Fibroblast of skin of left biceps (primary cell): Measurements from ENCODE around the gene OSBPL3.

ENCODE experiments used
- DNase-seq, 2 experiments: peaks; one replicate each; pipeline ENCODE4 v3.0.0-alpha.2; 2013; ENCODE audit warnings: low read depth in 2 of 2

The OSBPL3 gene

DNA sequence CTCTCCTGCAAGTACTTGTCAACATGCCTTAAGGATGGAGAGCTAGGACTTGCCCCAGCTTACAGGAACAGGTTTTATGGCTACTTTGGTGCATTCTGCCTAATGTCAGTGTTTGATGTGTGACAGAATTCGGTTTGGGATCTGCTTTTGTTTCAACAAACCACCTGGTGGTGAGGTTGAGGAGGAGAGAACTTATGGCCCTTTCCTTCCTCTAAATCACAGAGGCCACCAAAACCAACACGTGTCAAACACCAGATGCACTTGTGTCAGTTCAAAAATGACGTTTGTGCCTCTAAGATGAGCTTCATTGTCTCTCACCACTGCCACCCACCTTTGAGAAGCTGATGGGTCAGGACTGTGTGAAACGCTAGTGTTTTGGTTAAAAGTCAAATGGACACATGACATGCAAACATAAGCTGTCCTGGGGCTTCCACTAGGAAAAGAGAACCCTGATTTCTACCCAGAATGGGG, 83.9 kb downstream of the OSBPL3 start:
- no peak for DNase-seq

DNA sequence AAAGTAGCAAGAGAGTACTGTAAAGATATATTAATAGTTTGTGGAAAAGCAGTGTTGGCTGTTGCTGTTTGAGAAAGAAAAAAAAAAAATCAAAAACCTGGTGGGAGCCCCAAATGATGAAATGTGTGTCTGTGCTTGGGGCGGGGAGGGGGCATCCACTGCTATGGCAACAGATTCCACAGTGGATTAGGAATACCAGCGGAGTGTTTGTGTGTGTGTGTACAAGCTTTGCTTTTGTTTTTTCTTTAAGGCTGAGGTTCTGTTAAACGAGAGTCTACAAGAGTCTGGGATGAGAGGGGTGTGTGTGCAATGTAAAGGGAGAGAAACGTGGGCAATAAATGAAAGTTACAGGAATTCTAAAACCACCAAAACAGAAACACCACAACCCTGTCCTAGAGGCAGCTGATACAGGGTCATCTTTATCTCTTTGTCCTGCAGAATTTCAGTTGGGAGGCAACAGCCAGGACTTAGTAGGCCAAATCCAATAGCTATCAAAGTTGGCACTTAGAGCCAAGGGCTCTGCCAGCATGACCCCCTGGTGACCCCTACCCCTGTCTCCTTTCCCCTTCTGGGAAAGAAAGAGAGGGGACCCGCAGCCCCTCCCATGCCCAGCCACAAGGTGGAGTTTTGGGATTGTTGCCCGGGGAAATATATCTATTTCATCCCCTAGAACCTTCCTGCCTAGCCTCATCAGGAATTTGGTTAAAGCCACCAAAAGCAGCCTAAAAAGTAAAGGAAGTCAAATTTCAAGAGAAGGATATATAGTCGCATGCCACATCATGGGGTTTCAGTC, 85.4 kb downstream of the OSBPL3 start:
- no peak for DNase-seq

DNA sequence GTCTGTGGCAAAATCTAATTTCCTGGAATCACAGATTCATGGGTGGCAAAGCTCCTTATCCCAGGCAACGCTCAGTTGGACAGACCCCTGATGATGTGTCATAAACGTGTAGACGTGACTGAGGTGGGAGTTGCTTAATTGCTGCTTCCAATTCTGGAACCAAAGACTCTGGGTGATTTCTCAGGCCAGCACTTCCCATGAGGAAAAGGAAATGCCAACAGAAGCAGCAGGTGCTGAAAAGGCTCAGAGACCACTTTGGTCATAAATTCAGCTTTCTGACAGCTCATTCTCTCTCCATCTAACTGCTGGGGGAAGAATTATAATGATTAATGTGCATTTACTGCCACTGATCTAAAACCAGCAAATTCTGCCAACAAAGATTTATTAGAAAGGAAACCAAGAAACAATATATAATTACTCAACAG, 88.7 kb downstream of the OSBPL3 start:
- DNase-seq, result no peak

DNA sequence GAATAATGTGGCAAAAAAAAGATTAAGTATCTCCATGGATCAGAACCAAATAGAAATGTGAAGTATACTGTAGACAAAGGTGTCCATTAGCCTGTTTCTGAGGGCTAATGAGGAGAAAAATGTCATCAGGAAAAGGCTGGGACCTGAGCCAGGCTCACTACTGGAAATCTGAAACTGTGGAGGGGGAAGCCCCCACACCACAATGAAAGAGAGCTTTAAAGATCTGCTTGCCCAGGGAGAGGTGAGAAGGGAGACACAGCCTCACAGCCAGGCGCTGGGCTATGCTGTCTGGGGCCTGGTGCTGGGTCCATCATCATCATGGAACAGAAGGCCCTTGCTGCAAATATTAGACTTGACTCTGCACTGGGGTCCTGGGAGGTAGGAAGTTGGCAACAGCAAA, 90.4 kb downstream of the OSBPL3 start:
- no peak for DNase-seq

DNA sequence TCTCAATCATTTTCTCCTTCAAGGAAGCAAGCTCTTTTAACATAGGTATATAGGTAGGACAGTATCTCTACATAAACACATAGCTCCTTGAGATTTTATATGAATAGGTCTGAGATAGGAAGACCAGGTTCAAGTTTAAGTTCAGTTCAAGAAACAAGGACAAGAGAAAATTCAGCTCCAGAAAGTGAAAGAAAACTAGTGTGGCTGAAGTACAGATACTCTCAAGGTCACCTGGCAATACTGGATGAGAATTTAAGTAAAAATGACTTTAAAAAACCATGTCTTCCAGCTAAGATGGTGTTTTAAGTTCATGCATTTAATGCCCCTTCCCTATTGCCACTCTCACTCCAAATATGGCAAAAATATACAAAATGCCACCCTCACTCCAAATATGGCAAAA, 91.3 kb downstream of the OSBPL3 start:
- DNase-seq, result no peak

DNA sequence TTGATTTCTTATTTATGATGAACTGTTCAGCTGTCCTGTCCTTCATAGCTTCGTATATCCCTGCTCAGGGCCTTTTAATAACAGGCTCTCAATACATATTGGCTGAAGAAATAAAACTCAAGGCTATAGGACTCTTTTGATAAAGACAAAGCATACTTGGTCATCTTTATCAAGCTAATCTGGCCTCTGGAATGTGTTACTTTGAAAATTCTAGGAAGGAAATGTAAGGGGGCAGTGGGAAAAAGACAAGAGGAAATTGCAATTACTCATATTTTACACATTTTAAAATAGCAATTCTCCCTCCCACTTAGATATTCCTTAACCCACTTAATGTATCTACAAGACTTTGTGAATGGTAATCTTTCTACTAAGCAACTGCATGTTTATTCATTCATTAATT, 94.3 kb downstream of the OSBPL3 start:
- DNase-seq, result no peak

DNA sequence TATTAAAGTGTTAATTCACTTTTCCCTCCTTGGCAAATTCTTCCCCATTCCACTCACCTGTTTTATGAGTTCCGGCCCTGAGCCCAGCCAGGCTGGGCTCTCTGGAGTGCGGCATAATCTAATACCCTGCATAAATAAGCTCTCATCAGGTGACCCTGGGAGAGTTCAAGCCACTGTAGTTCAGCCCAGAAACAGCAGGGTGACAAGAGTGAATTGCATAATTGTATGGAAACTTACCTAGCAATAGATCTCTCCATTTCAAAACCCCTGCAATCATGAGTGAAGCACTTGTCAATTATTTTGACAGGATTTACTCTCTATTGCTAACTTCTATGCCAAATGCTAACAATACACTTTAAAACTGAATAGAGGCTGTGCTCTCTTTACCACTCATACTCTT, 94.7 kb downstream of the OSBPL3 start:
- no peak for DNase-seq

DNA sequence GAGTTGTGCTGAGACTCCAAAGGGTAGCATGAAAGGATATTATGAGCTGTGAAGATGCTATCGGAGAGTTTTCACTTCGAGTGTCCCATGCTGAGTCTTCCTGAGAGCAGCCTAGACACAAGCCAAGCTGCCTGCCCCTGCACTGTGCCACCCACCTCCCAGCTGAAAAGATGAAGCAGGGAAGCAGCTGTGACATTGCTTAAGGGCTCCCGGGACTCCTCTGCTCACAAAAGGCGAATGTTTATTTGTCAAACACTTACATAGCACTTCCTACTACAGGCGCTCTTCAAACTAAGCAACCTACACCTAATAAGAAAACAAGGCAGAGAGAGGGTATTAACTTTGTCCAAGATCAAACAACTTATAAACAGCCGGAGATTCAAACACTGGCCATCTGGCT, 95.6 kb downstream of the OSBPL3 start:
- no peak for DNase-seq

DNA sequence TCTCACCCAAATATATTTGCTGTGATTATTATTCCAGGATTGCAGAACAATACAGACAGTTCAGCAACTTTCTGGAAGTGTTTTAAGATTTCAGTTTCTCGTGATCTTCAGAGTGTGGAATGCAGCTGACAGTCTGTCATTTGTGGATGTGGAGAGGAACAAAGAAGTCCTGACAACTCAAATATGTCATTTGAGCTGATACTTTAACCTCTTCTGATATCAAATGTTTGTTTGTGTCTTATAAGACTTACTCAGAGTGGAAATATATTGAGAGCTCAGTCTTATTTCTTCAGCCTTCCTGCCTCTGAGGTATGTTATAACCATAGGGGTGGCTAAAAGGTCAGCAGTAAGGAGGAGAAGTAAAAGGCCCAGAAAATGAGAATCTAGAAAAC, 96.4 kb downstream of the OSBPL3 start:
- DNase-seq, result no peak

DNA sequence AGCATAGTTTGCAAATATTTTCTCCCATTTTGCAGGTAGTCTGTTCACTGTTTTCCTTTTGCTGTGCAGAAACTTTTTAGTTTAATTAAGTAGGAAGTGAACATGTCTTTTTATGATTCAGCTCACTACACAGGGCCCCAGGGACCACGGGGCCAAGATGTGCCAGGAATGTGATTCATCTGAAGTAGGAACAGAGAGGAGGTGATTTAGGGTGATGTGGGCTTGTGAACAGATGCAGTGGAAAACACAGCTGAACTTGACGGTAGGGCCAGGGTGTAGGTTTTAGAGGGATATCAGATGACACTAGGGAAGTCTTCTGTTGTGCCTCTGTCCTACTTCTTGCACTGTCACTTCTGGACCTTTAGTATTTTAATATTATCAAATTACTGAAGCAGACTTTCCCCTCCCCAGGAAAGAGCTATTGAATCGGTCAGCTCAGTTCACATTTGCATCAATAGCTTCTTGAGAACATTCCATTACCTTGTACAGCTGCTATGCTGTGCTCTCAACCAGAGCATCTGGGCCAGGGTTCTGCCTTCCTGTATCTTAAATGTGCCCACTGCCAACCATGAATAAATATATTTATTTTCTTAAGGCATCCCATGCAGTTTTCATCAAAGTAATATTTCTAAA, 96.9 kb downstream of the OSBPL3 start:
- DNase-seq, result peak; percentile 63 to 66

DNA sequence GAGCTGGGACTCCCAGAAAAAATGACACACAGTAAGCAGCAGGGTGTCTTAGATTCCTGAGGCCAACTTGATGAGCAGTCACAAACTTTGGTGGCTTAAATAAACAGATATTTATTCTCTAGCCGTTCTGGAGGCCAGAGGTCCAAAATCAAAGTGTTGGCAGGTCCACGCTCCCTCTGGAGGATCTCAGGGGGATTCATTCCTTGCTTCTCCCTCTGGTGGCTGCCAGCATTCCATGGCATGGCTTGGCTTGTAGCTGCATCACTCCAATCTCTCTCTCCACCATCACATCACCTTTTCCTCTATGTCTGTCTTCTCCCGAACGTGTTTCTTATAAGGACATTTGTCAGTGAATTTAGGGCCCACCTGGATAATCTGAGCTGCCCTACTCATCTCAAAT, 98.4 kb downstream of the OSBPL3 start:
- DNase-seq, result no peak

DNA sequence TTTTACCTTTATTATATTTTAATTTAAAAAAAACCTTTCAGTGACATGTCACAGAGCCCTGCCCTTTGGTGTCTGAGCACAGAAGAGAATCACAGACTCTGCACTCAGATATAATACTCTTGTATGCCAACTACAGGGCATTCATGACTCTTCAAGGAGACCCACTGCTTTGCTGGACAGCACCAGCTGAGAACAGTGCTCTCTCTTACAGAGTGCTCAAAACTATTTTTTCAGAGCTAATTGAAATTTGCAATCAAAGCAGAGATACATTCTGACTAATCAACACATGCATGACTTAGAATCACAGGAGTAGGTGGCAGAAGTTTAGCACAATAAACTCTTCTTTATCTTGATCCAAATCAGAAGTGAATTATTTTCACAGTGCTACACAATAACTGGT, 99.1 kb downstream of the OSBPL3 start:
- DNase-seq, result no peak

DNA sequence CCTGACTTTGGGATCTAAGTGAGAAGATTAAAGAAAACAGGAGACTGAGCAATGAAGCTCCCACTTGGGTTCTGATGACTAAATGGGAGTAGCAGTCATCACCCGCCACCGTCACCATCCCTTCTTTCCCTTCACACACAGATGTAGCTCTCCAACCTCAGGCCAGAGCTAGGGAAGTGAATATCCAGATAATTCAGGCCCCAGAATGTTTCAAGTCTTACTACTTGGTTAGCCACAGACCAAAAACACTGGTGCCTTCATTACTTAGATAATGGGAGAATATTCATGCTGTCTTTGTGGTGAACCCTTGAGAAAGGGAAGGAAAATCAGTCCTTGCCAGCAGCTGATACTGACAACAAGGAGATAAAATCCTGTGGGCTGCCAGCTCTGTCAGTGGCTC, 100.7 kb downstream of the OSBPL3 start:
- no peak for DNase-seq

DNA sequence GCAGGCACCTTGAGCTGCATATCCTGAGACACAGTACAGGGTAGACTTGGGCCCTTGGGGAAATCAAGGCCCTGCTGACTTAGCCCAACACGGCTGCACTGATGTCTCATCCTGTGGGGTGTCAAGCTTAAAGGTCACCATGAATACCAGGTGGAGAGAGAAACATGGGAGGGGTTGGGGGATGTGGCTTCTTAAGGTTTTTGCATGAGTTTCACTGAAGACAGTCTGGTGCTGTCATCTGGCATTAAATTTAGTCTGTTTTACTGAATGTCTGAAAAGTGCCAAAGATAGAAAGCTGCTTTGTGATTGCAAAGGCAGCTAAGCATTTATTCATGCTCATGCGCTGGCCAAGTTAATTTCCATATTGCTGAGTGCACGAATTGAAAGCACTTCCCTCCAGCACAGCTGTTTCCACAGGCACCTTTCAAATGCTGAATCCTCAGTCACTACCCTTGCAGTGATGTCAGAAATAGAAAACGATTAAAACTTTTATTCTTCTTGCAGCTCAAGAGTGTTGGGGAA, 102.1 kb downstream of the OSBPL3 start:
- DNase-seq, result no peak

DNA sequence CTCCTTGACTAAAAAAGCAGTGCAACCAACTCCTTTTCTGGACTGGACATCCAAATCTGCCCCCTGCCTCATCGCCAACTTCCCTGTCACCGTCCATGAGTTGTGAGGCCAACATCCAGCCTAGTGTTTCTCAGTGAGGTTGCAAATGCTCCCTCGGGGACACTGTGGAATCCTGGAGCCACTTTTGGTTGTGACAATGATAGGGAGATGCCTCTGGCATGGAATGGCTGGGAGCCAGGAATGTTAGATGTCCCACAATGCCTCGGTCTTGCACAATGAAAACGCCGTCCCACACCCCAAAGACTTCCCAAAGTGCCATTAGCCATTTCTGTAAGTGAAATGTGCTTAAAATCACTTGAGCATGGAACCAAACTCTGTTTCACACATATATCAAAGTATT, 105.2 kb downstream of the OSBPL3 start:
- no peak for DNase-seq

DNA sequence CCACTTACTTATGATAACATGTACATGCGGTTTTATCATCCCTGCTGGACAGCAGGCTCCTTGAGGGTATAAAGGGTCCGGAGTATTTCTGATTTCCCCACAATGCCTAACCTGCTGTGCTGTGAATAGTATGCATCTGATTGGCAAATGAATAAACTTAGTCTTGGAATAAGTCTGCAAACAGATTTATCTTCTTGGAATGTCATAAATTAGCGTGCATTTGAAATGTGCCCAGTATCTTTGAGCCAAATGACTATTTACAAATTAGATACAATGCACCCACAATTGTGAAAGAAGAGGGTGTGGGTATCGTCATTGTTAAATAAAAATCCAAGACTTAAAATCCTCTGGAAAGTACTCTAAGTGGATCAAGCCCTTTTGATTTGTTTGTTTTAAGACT, 106.0 kb downstream of the OSBPL3 start:
- DNase-seq, result no peak

DNA sequence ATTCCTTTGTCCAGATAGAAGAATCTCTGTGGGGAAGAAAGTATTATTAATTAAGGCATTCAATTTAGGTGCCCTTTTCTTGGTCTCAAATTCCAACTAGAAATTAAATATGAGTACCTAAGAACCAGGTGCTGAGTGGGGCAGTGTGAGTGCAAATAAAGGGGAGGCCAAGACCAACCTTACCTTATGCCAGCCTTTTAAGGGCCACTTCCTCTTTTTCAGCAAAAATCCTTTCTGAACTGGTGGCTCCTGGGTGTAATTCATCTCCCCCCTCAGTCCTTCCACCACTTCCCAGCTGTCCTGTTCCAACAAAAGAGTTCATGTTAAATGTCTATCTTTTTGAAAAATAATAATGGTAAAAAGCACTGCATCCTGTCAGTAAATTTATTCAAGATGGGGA, 108.2 kb downstream of the OSBPL3 start:
- no peak for DNase-seq

DNA sequence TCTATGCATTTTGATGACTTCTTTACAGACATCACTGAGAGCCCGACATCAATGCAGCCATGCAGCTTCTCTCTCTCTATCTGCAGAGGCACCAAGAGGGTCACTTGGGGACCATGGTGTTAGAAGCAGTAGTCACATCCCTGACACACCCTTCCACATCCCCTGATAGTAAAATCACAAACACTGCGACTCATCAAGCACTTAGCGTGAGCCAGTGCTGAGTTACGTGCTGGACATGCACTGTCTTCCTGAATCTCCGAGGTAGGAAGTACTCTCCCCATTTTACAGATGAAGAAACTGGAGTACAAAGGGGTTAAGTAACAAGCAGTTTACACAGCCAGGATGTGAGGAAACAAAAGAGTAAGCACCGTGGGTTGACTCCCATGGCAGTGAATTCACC, 109.2 kb downstream of the OSBPL3 start:
- no peak for DNase-seq

DNA sequence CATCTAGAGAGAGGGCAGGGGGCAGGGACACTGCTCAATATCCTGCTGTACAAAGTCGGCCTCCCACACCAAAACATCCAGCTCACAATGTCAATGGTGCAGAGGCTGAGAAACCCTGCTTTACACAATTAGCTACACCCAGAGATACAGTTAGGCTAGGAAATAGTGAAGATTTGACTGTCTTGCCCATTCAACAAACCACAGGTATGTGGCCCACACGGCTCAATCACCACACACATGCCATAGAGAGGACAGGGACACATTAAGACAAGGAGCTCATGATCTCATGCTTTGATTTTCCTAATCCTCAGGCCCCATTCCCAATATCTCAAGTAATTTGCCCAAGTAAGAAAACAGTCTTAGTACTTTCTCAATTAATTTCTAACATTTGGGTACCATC, 110.4 kb downstream of the OSBPL3 start:
- DNase-seq, result no peak

DNA sequence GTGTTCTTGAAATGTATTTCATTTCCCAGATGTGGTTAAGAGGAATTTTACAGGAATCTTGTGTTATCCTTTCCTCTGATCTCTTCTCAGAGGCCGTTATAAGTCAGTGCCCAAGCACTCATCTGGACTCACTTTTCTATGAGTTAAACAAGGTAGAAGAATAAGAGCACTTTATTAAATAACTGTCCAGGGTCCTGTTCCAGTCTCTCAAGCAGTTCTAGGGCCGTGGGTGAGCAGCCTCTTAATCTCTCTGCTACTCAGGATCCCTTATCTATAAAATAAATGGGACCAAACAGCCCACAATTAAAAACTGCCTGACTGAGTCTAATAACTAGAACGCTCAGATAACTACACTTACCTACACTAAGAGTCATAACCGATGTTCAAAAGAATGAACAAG, 111.2 kb downstream of the OSBPL3 start:
- no peak for DNase-seq

DNA sequence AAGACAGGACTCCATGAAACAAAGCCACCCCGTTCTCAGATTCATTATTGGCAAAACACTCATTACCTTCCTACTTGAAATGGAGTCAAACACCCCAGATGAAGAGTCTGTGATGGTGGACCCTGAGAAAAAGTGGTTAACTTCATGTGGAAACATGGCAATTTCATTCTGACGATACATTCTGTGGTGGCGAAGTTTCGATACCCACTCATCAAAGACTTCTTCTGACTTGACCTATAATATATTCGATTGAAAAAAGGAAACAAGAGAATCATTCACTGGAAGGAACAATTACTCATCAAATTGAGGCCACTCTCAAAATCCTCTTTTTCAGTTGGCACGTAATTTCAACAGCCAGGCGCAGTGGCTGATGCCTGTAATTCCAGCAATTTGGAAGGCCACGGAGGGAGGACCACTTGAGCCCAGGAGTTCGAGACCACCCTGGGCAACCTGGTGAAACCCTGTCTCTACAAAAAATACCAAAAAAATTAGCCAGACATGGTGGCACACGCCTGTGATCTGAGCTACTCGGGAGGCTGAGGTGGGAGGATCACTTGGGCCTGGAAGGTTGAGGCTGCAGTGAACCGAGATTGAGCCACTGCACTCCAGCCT, 113.9 kb downstream of the OSBPL3 start:
- no peak for DNase-seq

DNA sequence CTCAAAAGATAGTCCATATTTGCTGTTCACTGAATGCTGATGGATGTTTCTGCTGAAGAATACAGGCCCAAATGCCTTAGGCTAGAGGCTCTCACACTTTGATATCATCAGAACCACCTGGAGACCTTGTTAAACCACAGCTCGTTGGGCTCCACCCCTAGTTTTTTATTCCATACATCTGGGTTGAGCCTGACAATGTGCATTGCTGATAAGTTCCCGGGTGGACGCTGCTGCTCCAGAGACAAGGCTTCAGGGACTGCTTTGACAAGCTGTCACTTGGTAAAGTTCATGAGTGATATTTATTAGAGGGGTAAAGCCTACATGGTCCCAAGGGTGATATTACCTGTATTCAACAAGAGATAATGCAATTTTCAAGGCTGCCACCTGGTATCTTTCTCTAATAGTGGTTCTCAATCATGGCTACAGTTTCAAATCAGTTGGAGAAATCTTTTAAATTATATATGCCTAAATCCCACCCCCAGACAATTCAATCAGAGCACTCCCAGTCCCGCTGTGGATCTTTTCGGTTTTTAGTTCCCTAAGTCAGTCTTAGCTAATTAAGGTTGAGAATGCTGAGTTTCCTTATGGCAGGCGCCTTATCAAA, 115.7 kb downstream of the OSBPL3 start:
- no peak for DNase-seq

DNA sequence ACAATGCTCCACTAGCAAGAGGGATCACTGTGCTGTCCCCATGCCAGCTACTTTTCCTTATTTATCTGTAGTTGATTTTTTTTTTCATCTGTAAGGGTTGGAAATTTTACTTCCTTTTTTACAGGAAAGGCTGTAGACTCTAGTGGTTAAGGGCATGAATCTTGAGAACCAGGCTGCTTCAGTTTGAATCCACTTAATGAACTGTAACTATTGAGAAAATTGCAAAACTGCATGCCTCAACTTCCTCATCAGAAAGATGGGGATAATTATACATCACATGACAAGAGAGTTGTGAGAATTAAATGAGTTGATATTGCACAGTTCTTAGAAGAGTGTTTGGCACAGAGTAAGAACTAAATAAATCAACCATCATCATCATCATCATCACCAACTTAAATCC, 116.4 kb downstream of the OSBPL3 start:
- no peak for DNase-seq
